Measurements from ENCODE around the gene HOXB8. TPM values are rescaled to one million over a fixed set of nuclear protein-coding genes. Genes with fewer than 3 reads are reported as not detected.

Gene HOXB8
- polyA plus RNA-seq, 4 donors, result 38.8 to 60.8 (median 58.2) TPM

DNA sequence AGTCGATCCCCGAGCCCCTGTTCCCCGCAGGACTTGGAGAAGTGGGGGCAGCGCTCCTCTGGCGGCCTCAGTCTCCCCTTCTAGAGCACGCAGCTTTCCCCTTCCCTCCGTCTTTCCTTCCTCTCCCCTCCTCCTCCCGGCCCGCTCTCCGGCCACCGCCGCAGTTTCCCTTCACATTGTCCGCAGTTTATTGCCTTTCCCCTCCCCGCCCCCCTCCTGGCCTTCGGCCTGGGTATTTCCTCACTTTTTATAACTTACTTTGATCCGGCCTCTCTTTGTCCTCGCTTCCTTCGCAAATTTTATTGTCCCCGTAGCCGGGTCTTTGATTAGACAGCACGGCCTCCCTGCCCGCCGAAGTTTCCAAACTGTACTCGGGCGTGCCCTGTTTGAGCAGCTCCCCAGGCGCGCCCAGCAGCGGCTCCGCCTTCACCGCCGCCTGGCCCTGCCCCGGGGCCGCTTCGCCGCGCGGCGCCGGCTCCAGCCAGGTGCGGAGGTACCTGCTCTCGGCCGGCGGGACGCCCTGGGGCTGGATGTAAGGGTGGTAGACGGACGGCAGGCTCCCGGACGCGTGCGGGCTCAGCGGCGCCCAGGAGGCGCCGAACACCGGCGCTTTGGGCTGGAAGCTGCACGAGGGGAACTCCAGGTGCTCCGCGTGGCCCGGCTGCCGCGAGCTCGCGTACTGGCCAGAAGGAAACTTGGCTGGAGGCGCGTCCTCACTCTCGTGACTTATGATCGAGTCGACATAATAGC is 10.6 kb upstream of the HOXB8 start:
- peak in 1 of 4 donors; percentile 21 for DNase-seq (ENCODE audit: low read depth in 4 of 4, low spot score in 2 of 4)

DNA sequence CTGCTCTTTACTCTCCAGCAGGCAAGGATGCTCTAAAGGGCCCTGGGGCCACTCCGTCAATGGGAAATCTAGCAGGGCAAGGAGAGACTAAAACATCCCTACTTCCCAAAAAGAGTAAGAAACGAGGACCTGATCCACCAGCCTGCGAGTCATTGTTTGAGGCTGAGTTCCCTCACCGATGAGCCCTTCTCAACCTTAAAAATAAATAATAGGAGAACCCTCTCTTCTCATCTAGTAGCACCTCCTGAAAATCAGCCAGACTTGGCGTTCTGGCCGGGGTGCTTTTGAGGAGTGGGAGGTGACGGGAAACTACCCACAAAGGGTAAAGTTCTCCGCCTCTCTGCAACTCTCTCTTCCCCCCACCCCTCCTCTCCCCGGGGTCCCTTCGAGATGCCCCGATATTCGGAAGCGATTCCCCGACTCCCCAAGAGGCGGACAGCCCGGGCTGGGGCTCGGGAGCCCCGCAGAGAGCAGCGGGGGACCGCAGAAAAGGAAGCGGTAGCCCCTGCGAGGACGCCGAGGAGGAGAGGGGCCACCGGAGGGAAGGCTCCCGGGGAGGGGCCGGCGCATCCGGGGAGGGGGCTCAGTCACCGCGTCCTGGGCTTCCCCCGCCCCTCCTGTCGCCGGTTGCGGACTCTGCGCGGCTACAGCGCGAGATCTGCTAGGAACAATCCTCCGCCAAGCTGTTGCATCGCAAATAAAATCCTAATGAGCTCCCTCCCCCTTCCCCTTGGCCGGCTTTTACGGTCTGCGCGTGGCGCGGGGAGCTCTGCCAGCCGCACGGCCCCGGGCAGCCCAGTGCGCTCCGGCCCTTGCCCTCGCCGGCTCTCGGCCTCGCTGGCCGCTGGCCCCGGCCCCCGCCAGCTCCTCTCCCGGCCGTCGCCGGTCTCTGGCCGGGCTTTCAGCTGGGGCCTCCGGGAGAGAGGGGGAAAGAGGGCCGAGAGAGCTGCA is 9.7 kb upstream of the HOXB8 start:
- DNase-seq (ENCODE audit: low read depth in 4 of 4, low spot score in 2 of 4), result peak in 1 of 4 donors; percentile 19

DNA sequence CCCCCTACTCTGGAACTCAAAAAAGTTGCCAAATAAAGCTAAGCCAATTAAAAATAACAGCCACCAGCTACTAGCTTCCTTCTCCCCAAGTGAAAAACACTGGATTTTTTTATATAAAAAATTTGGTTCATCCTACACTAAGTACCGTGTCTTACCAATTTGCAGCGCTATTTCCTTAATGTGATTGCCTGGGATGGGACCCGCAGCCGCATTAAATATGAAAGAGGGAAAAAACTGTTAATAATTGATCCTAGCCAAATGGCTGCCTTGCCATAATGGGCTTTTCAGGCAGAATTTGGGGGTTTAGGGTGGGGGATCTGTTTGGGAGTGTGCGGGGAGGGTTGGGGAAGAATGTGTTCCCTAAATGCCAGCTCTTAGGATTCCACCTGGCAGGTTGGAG is 9.0 kb upstream of the HOXB8 start:
- DNase-seq (ENCODE audit: low read depth in 4 of 4, low spot score in 2 of 4), result no peak

DNA sequence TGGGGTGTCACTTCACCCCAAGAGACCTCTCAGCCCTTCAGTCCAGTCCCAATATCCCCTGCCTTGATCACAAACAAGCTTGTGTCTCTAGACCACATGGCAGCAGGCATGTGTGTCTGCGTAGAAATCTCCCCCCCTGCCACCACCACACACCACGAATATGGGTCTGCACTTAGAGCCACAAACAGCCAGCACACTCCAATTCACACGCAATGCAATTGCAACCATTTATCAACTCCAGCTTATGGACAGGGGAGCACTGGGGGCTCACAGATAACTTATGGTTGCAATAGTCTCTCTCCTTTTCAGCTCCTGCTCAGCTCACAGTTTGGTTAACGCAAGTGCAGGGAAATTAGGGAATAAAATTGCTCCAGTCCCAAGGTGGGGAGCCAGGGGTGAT is 8.5 kb upstream of the HOXB8 start:
- DNase-seq (ENCODE audit: low read depth in 4 of 4, low spot score in 2 of 4), result no peak

DNA sequence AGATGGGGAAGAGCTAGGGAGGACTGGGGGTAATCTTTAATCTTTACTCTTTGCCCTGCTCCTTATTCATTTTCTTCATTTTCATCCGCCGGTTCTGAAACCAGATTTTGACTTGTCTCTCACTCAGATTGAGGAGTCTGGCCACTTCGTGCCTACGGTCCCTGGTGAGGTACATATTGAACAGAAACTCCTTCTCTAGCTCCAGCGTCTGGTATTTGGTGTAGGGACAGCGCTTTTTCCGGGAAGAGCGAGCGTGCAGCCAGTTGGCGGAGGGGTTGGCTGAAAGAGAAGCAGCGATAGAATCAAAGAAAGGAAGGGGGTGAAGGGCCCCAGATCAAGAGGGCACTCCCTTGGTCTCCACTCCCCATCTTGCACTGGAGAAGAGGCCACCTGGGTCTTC is 7.8 kb upstream of the HOXB8 start:
- no peak for DNase-seq (ENCODE audit: low read depth in 4 of 4, low spot score in 2 of 4)

DNA sequence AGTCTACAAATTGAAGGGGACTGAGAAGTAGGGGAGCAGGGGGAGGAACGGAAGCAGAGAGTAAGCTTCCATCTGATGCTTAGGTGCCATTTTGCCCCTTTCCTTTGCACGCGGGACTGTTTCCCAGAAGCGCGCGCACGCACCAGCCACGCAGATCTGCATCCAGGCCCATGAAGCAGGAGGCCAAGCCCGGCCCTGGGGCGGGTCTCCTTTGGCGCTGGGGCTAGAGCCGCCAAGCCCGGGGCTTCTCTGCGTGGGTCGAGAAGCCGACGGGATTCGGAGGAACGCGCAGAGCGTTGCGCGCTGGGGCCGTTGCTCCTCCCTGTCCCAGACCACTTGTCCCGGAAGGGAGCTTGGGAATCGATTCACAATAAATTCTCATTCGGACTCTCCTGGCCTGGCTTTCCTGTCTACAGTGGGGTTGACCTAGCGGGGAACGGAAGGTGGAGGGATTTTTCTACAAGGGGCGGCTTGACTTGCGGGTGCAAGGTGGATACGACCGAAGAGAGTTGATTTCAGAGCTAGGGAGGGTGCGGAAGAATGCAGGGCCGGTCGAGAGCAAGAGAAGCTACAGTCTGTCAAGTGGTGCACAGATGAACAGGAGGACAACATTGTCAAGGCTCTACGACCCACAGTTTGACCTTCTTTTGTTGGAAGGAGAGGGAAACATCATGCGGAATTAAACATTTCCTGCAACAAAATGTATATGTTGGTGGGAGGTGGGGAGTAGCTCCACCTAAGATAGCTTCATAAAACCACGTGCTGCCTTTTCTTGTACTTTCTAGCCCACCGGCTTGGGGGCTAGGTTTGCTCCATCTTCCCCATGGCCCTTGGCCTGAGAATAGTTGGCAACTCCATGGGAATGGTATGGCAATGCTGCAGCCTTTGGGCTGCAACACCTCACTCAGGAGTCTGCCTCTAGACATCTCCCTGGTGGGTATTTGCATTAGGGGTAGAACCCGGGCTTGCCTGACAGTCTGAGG is 6.6 kb upstream of the HOXB8 start:
- no peak for DNase-seq (ENCODE audit: low read depth in 4 of 4, low spot score in 2 of 4)

DNA sequence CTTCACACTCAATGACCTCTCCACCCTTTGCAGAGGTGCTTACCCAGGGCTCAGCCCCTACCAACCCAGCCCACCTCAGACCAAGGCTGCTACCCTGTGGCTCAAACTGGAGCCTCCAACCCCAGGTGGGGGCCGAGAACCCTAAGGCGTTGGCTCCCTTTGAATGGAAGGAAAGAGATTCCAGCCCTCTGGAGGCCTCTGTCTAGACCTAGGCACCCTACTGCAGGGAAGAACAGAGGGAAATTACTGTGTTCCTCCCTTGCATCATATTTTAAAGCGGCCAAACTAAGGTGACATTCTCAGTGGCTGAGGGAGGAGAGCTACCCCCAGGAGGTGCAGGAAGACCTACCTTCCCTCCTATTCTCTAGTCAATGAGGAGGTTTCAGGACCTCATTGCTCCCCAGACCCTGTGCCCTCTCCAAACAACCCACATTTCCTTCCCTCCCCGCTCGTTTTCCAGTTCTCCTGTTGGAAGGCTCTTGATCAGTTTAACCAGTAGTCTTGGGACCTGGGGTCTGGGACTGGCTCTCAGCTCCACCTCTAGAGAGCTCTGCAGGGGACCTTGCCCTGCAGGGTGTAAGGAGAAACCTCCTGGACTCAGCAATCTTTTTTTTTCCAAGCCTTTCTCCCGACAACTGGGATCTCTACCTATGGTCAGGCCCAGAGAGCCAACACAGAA is 5.5 kb upstream of the HOXB8 start:
- peak in 1 of 4 donors; percentile 48 for DNase-seq (ENCODE audit: low read depth in 4 of 4, low spot score in 2 of 4)

DNA sequence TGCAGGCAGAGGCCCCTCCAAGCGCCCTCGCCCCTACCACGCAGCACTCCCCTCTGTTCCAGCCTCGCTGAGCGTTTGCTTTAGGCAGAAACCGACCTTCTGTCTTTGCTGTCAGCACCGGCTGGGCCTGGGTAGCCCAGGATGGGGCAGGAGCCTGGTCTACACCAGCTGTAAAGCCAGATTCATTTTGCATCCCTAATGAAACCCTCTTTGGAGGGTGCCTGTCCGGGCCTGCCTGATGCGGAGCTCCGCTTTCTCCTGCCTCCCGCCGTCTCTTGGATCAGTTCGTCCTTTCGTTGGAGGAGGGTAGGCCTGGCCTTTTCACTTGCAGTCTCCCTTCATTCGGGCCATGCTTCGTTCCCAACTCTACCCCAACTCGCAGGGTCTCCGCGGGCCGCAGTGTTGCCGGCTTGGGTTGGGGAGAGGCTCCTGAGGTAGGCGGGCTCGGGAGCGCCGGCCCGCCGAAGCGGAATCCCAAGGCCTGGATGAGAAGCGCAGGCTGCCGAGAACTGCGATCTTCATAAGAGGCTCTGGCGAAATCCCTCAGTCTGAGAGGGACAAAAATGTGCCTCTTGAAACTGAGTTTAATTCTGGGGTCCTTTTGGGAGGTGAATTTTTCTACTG is 4.8 kb upstream of the HOXB8 start:
- no peak for DNase-seq (ENCODE audit: low read depth in 4 of 4, low spot score in 2 of 4)

DNA sequence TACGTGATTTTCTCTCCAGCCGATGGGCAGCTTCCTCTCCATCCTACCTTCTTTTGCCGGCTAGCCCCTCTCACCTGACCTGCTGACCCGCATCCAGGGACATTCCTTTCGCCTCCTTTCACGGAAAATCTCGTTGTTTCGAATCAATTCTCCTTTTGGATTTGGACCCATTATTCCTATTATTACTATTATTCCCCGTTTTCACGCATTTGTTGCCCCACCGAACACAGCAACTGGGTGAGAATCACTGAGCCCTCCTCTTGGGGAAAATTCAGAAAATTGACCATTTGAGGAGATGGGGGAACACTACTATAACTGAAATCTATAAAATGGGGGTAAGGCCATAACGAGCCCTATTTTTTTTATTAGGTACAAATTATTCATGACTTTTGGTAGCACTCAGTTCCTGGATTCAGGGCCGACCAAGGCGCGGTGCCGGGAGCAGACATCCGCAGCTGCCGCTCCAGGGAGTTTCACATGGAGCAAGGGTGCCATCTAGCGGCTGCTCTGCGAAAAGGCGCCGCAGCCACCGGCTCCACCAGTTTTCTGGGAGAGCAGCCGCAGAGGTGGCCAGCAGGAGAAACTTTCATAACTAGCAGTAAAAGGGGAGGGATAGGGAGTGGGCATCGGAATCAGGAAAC is 3.3 kb upstream of the HOXB8 start:
- peak in 2 of 4 donors; percentile 85 to 88 for DNase-seq (ENCODE audit: low read depth in 4 of 4, low spot score in 2 of 4)

DNA sequence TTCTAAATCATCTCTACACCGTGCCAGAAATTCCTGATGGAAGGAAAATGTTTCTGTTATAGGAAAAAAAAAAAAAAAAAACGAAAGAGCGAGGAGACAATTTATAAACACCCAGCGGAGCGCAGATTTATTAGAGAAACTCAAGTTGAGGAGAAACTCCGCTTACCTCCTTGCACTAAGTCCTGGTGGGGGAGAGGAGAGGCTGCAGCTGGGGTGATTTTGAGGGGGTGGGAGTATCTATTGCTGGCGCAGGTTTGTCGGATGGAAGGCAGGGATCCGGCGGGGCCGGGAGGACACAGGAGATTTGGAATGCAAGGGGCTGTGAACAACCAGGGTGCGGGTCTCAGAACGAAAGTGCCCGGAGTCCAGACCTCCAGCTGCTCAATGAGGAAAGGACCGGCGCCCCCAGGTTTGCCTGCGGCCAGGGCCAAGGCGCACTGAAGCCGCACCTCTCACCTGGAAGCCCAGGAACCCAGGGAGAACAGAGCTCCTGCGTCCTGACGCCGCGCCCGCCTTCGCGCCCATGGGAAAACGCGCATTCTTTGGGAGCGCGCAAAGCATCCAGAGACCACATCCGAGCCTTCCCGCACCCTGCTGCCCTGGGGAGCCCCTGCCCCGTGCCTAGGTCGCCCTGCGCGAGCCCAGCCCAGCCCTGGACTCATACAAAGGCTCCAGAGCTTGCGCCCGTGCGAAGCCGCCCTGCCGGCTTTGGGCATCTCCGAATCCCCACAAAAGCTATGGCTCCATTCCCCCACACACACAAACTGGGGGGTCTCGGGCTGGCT is 2.6 kb upstream of the HOXB8 start:
- peak in 1 of 4 donors; percentile 45 for DNase-seq (ENCODE audit: low read depth in 4 of 4, low spot score in 2 of 4)

DNA sequence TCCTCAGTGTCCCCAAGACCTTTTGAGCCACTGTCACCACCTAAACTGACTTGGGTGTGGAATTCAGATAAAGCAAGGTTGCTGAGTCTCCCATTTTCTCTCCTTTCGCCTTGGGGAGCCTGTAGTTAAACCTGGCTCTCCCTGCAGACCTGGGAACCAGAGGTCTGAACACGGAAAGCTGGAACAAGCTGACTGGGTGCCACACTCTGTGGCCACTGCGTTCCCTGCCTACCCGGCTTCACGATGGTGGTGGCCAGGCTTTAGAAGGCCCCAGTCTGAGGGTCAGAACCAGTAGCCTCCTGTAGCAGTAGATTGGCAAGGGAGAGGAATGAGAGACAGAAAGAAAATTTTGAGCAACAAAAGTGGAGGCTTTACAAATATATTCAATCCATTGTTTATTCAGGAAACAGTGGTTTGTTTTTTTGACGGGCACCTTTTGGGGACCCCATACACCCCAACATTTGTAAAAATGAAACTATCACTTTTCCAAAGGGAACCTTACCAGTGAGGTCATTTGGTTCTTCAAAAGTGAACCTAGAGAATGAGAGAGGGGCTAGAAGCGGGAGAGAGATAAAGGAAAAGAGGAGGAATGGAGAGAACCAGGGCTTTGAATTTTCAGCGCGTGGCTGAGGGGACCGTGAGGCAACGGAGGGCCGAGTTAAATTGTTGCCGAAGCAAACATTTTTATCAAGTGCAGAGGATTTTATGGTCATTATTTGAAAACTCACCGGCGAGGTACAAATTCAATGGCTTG is 1.8 kb upstream of the HOXB8 start:
- DNase-seq (ENCODE audit: low read depth in 4 of 4, low spot score in 2 of 4), result peak in 1 of 4 donors; percentile 25

DNA sequence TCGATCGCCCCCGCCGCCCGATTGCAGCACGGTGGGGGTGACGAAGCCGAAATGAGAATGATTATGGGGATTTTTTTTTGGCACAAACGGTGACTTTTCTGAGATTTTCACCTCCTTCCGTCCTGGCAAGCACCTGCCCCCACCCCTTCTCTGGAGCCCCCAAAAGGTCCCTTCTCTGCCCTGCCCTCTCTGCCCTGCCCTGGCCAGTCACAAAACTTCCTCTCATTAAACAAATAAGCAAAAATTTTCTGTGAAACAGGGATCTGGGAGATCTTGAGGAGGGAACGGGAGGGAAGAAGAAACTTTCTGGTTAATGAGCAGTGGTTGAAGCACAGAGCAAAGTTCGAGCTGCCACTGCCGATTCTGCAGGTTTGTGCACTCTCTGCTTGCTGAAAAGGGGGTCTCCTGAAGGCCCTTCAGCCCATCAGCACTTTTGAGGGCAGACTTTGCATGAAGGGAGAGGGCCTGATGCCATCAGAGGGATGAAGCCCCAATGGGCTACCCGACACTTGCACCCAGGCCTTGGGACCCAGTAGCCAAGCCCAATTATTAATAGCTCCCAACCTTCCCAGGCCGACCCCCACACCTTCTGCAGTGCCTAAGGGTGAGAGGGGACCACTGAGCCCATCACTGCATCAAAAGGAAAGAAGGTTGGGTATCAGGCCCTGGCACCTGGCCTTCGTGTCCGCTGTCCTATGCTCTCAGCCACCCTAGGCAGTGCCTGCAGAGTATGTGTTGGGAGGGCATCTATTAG is 1.0 kb upstream of the HOXB8 start:
- peak in 3 of 4 donors; percentile 33 to 45 (median 37) for DNase-seq (ENCODE audit: low read depth in 4 of 4, low spot score in 2 of 4)

DNA sequence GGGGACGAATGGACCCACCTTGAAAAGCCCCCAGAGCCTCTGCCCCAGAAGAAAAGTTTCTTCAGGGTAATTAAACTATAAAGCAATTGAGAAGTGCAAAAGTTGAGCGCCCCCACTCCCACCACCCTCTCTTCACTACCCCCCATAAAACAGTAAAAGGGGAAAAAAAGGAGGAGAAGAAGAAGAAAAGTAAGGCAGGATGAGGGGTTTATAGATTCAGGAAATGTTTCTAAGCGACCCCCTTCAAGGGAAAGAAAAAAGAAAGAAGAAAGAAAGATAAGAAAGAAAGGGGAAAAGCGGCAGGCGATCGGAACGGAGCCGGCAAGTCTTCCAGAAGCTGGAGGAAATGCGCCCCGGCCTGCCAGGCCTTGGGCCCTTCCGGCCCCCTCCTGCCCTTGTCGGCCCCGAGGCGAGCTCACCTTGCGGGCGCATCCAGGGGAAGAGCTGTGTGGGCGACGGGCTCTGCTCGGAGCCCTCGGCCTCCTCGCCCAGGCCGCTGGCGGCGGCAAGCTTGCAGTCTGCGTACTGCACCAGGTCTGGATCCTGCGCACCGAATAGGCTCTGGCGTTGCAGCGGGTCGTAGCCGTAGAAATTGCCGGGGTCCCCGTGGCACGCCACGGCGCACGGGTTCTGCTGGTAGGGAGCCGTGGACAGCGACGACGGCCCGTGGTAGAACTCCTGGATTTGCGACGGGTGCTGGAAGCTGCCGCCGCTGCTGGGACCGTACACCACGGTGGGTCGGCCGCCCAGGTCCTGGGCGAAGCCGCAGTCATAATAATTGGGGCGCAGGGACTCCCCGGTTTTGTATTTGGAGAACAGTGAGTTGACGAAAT is 1.0 kb downstream of the HOXB8 start:
- DNase-seq (ENCODE audit: low read depth in 4 of 4, low spot score in 2 of 4), result no peak

DNA sequence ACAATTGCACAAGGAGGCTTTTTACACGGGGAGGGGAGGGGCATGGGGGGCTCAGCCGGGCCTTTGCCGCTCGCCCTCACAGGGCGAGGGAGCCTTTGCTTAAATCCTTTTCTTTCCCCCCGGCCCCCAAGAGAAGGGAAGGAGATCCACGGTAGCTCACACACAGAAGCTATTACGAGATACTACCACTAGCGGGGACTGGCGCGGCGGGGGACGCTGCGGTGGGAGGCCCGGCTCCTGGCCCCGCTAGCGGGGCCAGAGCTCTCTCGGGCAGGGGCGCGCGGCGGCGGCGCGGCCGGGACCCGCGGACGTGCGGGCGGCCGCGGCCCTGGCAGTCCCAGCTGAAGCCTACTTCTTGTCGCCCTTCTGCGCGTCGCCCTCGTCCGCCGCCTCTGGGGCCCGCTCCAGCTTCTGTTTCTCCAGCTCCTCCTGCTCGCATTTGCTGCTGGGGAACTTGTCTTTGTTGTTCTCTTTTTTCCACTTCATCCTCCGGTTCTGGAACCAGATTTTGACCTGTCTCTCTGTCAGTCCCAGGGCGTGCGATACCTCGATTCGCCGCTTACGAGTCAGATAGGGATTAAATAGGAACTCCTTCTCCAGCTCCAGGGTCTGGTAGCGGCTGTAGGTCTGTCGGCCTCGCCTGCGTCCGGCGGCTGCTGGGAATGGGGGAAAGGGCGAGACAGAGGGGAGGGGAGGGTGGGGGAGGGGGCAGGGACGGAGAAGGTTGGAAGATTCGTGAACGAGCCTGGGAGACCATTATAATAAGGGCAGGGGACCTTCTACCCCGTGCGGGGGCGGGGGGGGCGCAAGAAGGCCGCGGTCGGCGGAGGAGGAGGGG is 2.0 kb downstream of the HOXB8 start:
- no peak for DNase-seq (ENCODE audit: low read depth in 4 of 4, low spot score in 2 of 4)

DNA sequence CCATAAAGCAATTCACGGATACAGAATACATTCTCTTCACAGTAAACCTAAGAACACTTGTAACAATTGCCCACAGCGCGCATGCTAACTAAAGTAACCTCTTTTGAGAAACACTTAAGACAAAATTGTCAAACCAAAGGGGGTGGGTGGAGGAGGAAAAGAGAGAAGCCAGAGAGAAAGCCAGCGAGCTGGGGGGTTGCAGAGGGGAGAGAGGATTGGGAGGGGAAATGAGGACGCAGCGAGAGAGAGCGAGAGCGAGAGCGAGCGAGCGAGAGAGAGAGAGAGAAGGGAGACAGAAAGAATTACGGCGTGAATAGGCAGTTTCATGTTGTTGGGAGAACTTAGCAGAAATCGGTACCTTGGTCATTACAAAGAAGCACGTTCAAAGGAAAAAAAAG is 2.6 kb downstream of the HOXB8 start:
- DNase-seq (ENCODE audit: low read depth in 4 of 4, low spot score in 2 of 4), result no peak
